Cardiac muscle cell (in vitro differentiated cells and primary cell): ENCODE results near the gene CTSE. TPM values are rescaled to one million over a fixed set of nuclear protein-coding genes. Genes with fewer than 3 reads are reported as not detected.
A peak's percentile ranks its signal among the peaks of the same experiment; 100 is the strongest.

Source experiments
- DNase-seq, 2 donors: peaks; one replicate each; pipeline versions ENCODE4 v3.0.0 to v3.0.0-alpha.2; 2010 to 2017; ENCODE audit warnings: low read depth in 1 of 2, low spot score in 1 of 2
- H3K27ac ChIP-seq: fragments of 200-600 bp; sonication (generic); 2 replicates; pipeline ENCODE4 v1.5.1; 2016
- H3K27me3 ChIP-seq: fragments of 200-600 bp; sonication (generic); 2 replicates; pipeline ENCODE4 v1.6.0; 2016; ENCODE audit warnings: control low read depth
- H3K36me3 ChIP-seq: fragments of 200-600 bp; sonication (generic); 2 replicates; pipeline ENCODE4 v1.5.1; 2016; ENCODE audit warnings: control low read depth
- H3K4me1 ChIP-seq: fragments of 200-600 bp; sonication (generic); 2 replicates; pipeline ENCODE4 v1.8.1; 2017; ENCODE audit warnings: low read depth, mild to moderate bottlenecking, mixed run types
- H3K4me3 ChIP-seq: fragments of 200-600 bp; sonication (generic); 2 replicates; pipeline ENCODE4 v1.5.1; 2016; ENCODE audit warnings: mild to moderate bottlenecking
- H3K9me3 ChIP-seq: fragments of 200-600 bp; sonication (generic); 2 replicates; pipeline ENCODE4 v1.5.1; 2017; ENCODE audit warnings: low read depth, mild to moderate bottlenecking, control low read depth
- CTCF ChIP-seq: IDR thresholded peaks from 2 replicates; pipeline ENCODE4 v1.5.1; 2012; ENCODE audit warnings: low read depth, mild to moderate bottlenecking, low read length
- polyA plus RNA-seq: library from polyadenylated mRNA; unstranded; fragments of >200 nt; fragmentation: Nextera tagmentation; extraction: Ambion mirVana; gene quantifications from 2 replicates; pipeline ENCODE4 v1.2.1, GENCODE V29; 2016
- total RNA-seq: library from RNA; depleted of rRNA; stranded (reverse); fragments of >200 nt; gene quantifications from 2 replicates; pipeline ENCODE4 v1.2.3, GENCODE V29; 2016

Gene CTSE
- total and polyA plus RNA-seq, 2 experiments from 2014 or later = not detected

- Histone ChIP-seq H3K9me3 (no peaks in the 10 kb centered on the region), H3K27ac (no peak overlapping the region), H3K27me3 (no peaks in the 10 kb centered on the region), H3K4me1 (no peaks in the 10 kb centered on the region), H3K4me3 (no peak overlapping the region), H3K36me3 (no peaks in the 10 kb centered on the region)
- TF ChIP-seq CTCF = no peak
- DNase-seq = no peak
Measured at GRCh38 chr1:205969229-205969628, 54.5 kb downstream of the CTSE start.

- Histone ChIP-seq H3K36me3 (no peaks in the 10 kb centered on the region), H3K9me3 (no peaks in the 10 kb centered on the region), H3K4me3 (no peak overlapping the region), H3K4me1 (peaks cover 3% of the 10 kb centered on the region), H3K27me3 (no peaks in the 10 kb centered on the region), H3K27ac (no peak overlapping the region)
- no peak for DNase-seq
- no peak for TF ChIP-seq CTCF
Measured at GRCh38 chr1:205967554-205968335, 56.0 kb downstream of the CTSE start.

GRCh38 chr1:205965036-205965884 lies 58.4 kb downstream of the CTSE start:
- no peak for TF ChIP-seq CTCF
- Histone ChIP-seq H3K36me3 (no peaks in the 10 kb centered on the region), H3K27me3 (no peaks in the 10 kb centered on the region), H3K27ac (no peak overlapping the region), H3K4me3 (no peak overlapping the region), H3K4me1 (peaks cover 19% of the 10 kb centered on the region), H3K9me3 (no peaks in the 10 kb centered on the region)
- no peak for DNase-seq

GRCh38 chr1:205963352-205964155 lies 60.1 kb downstream of the CTSE start:
- peaks cover 20% of the 10 kb centered on the region for H3K4me1 ChIP-seq
- no peaks in the 10 kb centered on the region for H3K36me3 ChIP-seq
- DNase-seq = peak in 1 of 2 donors; percentile 73
- no peak overlapping the region for H3K27ac ChIP-seq
- no peaks in the 10 kb centered on the region for H3K27me3 ChIP-seq
- no peaks in the 10 kb centered on the region for H3K9me3 ChIP-seq
- H3K4me3 ChIP-seq = no peak overlapping the region
- no peak for TF ChIP-seq CTCF

- DNase-seq = no peak
- Histone ChIP-seq H3K4me3 (no peak overlapping the region), H3K36me3 (no peaks in the 10 kb centered on the region), H3K9me3 (no peaks in the 10 kb centered on the region), H3K27ac (peak overlapping the region; percentile 52), H3K4me1 (peaks cover 22% of the 10 kb centered on the region), H3K27me3 (no peaks in the 10 kb centered on the region)
- TF ChIP-seq CTCF = no peak
Measured at GRCh38 chr1:205962821-205963221, 60.9 kb downstream of the CTSE start.
